Hippocampal formation (tissue), 2 donors: ENCODE results near the gene HORMAD2.

Experiments
- DNase-seq, 2 donors: peaks; one replicate each; lab custom pipeline; 2025; lab: John Stamatoyannopoulos, UW

The HORMAD2 gene

DNA sequence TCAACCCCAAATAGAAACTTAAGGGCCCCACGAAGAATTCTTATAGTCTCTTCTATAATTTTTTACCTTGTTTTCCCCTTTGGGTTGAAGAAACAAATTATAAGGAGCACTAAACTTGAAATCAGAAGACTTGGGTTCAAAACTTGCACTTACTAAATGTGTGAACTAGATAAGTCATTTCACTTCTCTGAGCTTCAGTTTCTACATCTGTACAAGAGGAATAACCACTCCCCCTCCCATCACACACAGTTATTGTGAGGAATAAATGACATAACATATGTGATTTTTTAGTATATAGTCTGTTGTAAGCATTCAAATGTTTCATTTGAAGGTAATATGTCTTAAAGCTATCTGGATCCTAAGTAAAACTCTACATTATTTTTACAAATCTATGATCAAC, 87.5 kb downstream of the HORMAD2 start:
- no peak for DNase-seq

DNA sequence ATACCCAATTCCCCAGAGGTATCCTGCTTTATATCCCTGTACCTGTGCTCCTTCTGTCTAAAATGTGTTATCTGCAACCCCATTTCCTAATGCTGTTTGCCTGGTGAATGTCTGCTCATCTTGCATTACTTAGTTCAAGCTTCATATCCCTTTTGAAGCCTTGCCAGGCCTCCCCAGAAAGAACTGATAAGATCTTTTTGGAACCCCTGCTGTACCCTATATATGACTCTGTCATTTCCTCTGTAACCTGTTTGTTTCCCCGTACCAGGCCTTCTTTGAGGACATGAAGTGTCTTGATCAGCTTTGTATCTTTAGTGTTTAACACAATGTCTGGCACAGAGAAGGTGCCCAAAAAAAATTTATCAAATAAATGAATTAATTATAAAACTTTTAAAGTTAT, 88.7 kb downstream of the HORMAD2 start:
- DNase-seq: no peak

DNA sequence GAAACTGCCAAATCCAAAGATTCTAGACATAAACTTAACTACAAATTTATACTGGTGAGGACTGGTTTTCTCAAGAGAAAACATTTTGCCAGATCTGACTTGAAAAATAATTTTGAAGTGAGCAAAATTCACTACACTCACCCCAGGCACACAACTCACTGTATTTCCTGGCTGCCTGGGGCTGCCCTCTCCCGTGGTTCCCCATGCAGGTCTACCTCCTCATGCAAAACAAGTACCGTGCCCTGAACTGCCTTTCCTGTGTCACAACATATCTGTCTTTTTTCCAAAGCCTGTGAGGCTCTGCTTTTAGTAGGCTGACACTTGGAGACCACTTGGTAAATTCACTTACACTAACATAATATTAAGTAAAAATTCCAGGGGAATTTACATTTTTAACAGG, 89.9 kb downstream of the HORMAD2 start:
- no peak for DNase-seq

DNA sequence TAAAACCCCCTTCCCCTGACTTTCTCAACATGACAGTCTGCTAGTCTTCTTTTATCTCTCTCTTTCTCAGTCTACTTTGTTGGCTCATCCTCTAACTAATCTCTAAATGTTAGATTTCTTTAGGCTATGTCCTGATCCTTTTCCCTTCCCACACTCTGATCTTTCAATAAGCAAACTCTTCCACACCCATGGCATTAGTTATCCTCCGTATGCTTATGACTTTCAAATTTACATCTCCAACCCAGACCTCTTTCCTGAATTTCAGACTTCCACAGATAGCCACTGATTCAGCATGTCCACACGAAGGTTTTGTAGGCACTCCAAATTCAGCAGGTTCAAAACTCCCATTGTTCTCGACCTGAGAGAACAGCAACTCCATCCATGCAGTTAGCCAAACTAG, 90.7 kb downstream of the HORMAD2 start:
- no peak for DNase-seq

DNA sequence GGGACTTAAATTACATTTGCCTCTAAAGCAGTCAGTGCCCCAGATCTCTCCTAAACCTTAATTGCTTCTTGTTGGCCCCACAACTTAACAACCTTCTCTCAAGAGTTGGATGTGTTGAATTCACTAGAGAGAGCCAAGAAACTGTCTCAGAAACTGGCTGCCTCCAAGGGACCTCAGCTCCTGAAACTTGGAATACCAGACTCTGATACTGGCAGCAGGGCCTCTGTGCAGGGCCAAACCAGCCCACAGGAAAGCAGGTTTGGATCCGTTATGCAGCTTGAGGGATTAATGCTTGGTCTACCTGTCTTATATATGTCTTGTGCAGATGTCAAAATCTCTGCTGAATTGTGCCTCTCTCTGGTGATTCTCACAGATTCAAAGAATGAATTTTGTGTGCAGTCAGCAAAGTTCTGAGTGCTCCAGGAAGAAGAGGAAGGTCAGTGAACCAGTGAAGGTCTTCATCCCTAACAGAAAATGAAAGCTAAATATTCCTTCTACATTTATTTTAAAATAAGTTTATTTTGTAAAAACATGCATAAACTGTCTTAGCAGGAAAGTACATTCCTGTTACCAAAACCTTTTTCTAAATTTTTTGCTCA, 95.5 kb downstream of the HORMAD2 start:
- no peak for DNase-seq

DNA sequence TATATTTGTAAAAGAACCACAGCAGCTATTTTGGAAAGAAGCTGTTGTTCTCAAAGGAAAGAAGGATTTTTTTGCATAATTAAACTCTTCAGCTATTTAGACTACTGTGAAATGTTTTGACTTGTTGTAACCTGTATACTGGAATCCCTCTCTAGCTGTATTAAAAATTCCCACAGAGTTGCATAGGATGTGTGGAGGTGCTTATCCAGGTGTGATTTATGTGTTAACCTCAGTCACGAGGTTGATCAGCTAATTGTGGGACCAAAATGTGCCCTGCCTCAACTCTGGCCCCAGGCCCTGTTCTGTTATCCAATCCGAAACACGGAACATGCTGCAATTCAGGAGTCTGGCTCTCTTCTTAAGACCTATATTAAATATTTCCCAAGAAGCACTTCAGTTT, 96.2 kb downstream of the HORMAD2 start:
- no peak for DNase-seq

DNA sequence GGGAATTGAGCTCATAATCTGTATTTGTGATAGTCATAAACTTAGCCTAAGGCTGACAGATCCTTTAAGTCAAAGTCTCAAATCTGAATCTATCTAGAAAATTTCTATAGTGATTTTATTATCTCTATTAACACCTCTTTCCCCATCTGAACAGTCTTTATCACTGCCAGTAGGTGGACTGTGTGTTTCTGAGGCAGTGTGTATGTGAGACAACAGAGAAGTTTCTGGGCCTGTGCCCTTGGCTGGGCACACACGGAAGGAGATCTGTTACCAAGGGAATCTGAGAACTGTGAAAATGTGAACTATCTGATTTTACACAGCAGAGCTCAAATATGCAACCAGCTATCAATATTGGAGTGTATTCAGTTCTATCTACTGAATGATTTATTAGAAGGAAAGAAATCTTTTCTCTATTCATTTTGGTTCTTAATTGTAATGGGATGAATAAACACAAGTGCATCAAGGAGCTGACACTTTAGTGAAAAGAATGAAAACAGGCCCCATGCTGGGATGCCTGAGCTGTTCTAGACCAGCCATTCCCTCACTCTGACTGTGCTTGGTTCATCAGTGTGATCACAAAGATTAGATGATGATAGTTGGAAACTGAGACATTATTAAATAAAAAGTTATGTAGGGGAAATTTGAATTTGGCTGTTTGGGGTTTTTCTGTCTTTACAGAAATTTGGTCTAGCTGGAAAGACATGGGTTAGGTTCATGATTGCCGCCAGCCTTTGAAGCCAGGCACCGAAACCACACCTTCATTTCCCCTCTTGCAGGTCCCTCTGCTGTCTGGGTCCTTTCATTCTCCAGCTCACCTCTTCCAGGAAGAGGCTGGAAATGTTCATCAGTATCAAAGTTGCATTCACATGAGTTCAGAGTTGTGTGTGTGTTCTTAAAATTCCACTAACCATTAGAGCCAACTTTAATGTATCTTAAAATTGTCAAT, 98.2 kb downstream of the HORMAD2 start:
- no peak for DNase-seq

DNA sequence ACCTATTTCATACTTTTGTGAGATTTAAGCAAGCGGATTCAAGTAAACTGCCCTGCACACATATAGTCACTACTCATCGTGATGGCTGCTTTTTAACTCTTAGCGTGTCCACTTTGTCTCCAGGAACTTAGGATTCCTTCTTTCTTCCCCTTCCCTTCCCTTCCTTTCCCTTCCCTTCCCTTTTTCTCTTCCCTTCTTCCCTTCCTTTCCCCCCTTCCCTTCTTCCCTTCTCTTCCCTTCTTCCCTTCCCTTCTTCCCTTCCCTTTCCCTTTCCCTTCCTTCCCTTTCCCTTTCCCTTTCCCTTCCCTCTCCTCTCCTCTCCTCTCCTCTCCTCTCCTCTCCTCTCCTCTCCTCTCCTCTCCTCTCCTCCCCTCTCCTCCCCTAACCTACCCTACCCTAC, 100.4 kb downstream of the HORMAD2 start:
- DNase-seq: no peak

DNA sequence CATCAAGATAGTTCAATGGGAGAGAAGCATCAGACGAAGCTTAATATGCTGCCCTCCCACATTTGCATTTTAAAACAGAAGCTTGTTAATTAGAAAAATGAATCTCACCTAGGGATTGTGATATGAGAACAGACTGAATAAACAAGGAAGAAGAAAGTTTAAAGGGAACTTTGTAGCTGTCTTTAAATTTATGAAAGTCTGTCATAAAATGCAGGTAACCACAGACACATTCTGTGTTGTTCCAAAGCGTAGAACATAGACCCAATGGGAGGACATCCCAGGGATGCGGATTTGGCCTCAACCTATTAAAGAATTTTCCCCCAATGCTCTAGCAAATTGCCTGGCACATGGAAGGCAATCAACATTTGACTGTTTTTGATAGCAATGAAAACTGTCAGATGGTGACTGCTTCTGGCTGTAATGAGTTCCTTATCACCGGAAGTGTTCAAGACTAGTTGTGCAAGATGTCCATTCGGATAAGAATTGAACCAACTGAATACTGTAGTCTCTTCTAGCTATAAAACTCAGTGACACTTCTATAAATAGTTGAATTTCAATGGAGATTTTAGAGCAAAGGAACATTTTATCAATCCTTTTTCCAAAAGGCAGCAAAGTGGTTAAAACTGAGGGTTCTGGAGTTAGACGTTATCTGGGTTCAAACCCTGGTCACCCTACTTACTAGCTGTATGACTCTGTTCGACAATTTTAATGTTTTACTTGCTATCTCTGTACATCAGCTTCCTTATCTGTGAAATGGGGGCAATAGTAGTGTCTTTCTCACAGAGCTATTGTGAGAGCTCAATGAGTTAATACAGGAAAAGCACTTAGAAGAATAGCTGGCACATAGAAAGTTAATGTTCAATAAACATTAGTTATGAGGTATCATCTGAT, 101.4 kb downstream of the HORMAD2 start:
- DNase-seq: no peak

DNA sequence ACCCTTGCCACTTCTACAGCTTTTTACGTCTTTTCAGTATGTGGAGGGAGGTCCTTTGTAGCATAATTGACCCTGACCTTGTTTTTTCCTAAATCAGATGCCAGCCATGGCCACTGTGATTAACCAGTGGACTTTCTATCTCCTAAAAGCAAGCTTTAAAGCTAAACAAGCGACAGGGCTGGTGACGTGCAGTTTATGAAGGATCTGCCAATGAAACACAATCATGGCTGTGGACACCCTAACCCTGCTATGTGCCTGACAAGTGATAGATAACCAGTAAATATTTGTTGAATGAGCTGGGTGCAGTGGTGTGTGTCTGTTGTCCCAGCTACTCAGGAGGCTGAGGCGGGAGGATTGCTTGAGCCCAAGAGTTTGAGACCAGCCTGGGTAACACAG, 102.1 kb downstream of the HORMAD2 start:
- no peak for DNase-seq

DNA sequence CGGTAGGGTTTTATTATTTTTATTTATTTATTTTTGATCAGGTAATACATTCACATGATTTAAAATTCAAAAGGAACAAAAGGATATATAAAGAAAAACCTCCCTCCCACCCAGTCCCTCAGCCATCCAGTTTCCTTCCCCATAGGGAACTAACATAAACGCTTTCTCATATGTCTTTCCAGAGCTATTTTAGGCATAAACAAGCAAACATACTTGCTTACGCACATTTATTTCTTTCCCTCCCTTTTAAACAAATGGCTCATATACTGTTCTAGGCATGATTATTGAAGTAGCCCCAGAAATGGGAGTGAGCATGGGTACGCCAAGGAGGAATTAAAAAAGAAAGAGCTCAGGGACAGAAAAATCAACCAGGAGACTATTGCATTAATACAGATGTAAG, 102.6 kb downstream of the HORMAD2 start:
- DNase-seq: no peak

DNA sequence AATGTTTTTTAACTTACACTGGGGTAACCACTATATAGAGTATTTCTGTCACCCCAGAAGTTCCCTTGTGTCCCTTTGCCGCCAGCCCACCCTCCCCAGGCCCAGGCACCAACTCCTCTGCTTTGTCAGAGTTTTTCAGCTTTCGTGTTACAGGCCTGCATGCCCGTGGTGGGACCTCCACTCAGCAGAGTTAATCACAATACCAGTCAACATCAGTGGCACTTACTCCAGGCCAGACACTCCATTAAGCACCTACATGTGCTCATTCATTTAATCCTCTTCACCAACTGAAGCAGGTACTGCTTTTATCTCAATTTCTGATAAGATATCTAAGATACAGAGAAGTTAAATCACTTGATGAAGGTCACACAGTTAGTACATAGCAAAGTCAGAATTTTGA, 103.0 kb downstream of the HORMAD2 start:
- no peak for DNase-seq

DNA sequence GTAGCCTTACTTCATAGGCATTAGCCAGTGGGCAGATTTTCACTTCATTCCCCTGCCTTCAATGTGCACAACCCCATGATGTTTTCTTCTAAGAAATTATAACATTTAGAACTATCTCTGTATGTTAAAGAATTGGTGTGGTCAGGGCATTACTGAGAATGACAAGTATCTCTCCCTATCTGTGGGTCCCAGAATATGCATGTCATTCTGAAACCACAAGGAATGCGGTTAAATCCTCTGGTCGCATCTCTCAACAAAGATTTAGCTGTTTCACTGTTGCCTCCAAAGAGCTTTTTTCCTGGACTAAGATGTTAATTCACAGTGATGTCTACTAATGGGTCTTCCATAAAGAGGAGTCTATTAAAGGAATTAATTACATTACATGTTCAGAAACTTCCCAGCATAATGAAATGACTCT, 103.6 kb downstream of the HORMAD2 start:
- no peak for DNase-seq

DNA sequence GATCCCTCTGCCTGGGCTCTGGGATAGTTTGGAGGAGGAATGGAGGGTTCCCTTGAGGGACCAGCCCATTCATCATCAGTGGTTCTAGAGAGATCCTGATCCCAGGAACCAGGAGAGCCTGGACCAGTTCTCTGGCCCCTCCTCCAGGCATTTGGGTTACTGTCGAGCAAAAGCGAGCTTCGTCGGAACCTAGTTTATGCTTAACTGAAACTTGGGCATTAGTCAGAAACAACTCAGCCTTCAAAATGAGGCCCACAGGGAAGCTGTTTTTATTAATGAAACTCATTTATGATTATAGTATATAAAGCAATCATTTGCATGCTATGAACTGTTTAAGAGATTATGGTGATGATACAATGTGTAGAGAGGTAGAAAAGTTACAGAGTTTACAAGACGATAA, 104.9 kb downstream of the HORMAD2 start:
- DNase-seq: no peak

DNA sequence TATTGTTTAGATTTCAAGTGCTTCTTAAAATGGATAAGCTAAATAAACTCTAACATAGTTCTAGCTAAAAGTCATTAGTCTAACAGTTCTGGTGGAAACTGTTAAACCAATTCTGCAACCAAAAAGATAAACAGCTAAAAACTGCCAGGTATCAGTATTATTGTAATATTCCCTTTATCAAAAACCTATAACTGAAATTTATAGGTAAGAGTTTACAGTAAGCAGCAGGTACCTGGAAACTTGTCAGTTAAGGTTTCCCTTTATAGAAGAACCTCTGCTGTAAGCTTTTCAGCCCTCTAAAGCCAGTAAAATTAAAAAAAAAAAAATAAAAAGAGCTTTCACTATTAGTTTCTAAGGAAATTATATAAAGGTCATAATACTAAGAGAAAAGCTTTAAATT, 105.3 kb downstream of the HORMAD2 start:
- no peak for DNase-seq

DNA sequence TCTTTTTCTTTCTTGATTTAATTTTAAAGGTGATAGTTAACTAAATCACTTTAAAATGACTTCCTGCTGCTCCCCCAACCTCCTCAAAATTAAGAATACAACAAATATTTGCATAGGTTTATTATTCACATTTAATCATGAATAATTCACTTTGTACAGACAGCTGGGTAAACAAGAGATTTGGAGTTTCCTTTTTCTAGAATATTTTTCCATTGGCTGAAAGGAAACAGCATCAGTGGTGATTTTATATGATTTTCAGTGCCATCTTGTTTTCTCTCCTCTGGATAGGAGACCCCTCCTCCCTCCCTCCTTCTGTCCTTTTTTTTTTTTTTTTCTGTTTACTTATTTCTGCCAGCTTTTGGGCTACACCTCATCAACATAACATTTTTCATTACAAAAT, 105.8 kb downstream of the HORMAD2 start:
- no peak for DNase-seq

DNA sequence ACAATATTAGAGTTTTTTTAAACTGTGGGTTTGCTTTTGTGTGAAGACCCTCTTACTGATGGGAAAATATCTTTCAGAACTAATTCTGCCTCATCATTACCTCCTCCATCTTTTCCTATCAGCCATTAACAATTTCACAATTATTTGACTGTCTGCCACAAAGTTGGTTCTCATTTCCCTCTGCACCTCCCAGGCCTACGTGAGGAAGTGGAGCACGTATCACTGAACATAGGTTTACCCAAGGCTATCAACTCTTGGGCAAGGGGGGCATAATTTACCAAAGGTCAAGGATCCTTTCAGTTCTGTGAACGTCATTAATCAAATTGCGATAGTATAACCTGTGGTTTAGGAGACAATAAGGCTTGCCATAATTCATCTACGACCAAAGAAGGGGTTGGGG, 106.2 kb downstream of the HORMAD2 start:
- DNase-seq: no peak

DNA sequence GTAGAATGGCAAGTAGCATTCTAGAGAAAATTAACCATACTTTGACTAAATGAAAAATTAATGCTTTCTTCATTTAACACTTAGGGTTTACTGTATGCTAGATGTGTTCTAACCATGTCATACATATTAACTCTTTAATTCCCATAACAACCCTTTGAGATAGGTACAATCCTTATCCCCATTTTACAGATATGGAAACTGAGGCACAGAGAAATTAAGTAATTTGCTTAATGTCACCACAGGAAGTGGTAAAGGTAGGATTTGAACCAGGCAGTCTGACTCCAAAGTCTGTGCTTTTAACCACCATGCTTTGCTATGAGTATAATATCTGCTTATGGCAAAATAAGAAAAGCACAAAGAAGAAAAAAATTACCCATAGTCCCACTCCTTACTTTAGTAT, 106.8 kb downstream of the HORMAD2 start:
- DNase-seq: no peak

DNA sequence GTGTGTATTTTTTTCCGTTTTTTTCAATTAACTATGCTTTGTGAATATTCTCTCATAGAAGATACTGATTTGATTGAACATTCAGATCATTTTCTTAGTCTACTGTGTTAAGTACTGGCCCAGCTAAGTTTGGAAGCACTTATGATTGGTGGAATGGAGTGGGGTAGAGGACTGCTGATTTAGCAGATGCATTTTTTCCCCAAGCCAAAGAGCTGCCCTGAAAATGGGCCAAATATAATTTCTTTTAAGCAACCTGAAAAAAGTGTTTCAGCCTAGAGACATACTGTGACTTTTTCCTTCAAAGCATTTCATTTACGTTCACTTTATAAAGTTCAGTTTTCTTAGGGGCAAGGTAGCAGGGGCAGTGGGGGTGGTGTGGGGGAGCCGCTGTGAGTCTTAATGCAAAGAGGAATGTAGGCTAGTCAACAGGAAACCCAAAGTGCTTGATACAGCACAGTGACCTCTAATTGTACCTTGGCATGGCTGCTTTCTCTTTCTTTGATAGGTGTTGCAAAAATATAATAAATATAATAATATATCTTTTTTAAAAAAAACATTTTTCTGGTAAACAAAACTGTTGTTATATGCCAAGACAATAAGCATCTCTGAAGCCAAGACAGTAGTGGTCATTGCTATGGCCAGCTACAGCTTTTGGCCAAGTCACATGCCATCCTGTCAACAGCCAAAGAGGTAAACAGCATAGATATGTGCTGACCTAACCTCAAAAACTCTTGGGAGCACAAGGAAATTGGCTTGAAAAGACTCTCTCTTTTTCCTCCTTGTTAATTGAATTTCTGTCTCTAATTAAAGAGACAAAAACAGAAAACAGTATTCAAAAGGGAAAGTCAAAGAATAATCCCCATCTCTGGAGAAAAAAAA, 107.5 kb downstream of the HORMAD2 start:
- no peak for DNase-seq

DNA sequence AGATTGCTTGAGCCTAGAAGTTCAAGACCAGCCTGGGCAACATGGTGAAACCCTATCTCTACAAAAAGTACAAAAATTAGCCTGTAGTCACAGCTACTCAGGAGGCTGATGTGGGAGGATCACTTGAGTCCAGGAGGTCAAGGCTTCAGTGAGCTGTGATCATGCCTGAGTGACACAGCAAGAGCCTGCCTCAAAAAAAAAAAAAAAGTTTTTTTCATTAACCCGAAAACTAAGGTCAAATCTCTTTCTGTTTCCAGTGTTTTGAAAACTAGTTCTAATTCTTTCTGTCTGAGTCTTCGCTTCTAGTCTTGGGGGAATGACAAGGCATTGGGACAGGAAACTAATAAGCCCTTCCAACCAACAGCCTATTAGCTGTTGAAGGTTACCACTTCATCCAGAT, 108.6 kb downstream of the HORMAD2 start:
- DNase-seq: no peak

DNA sequence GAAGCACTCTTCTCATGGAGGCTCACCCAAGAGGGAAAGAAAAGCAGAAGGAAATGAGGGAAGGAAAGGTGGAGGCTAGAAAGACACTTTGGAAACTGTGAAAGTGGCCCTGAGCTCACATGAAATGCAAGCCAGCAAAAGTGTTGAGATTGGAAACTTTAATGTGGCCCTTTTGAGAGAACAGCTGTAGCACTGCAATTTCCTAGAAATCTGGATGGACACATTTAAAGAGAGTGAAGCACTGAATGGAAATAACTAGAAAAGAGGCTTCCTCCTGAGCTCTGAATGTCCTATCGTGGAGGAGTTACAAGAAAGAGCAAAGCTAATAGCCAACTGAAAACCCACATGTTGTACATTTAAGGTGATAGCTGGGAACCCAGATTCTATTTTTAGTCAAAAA, 110.3 kb downstream of the HORMAD2 start:
- no peak for DNase-seq
